GM12878 (cell line): ENCODE measurements around the gene SGCD.

Experiments used
- BHLHE40 ChIP-seq, 2 experiments: fragments of 450-650 bp in 1 of 2; IDR thresholded peaks; 2 replicates each; pipeline ENCODE4 v1.6.1; 2011 to 2017; ENCODE audit warnings: low read depth in 2 of 2, borderline replicate concordance in 1 of 2, improper control_type of control experiment in 1 of 2, low read length in 1 of 2, mild to moderate bottlenecking in 1 of 2
- BMI1 ChIP-seq: fragments of 450-650 bp; IDR thresholded peaks from 2 replicates; pipeline ENCODE4 v1.6.1; 2016; ENCODE audit warnings: mild to moderate bottlenecking, moderate library complexity, borderline replicate concordance
- CBX5 ChIP-seq: sonication (generic); IDR thresholded peaks from 2 replicates; pipeline ENCODE4 v1.6.1; 2016; ENCODE audit warnings: low read depth, moderate library complexity, mild to moderate bottlenecking, inconsistent platforms
- CHD4 ChIP-seq: fragments of 200-600 bp; sonication (generic); IDR thresholded peaks from 2 replicates; pipeline ENCODE4 v1.6.1; 2016; ENCODE audit warnings: mild to moderate bottlenecking
- GABPA ChIP-seq: IDR thresholded peaks from 2 replicates; pipeline ENCODE4 v1.6.1; 2014; ENCODE audit warnings: antibody characterized with exemption, low read depth, mild to moderate bottlenecking, inconsistent platforms
- NFXL1 ChIP-seq: fragments of 450-650 bp; IDR thresholded peaks from 2 replicates; pipeline ENCODE4 v1.6.1; 2017; ENCODE audit warnings: antibody characterized with exemption, mild to moderate bottlenecking, borderline replicate concordance
- NFYA ChIP-seq: IDR thresholded peaks from 2 replicates; pipeline ENCODE4 v1.6.1; 2011; ENCODE audit warnings: low read depth, mild to moderate bottlenecking, low read length, improper control_type of control experiment, borderline replicate concordance
- POLR2A ChIP-seq: IDR thresholded peaks from 2 replicates; pipeline ENCODE4 v1.6.1; 2011; ENCODE audit warnings: low read depth, mild to moderate bottlenecking, low read length
- SMAD1 ChIP-seq: fragments of 450-650 bp; IDR thresholded peaks from 2 replicates; pipeline ENCODE4 v1.6.1; 2018; ENCODE audit warnings: mild to moderate bottlenecking, low read depth; ENCODE audit not compliant: partially characterized antibody
- SP1 ChIP-seq: IDR thresholded peaks from one replicate; pipeline ENCODE4 v1.6.1; 2011; ENCODE audit warnings: low read depth, low read length
- TF ChIP-seq, protein P1 (sequence below): IDR thresholded peaks from 2 replicates; pipeline ENCODE4 v1.6.1; 2012; ENCODE audit warnings: mild to moderate bottlenecking, low read depth, low read length
- TF ChIP-seq, protein P2 (sequence below), 3 experiments: IDR thresholded peaks in 2 of 3; conservative IDR thresholded peaks in 1 of 3; 2 replicates each; pipeline ENCODE4 v1.5.1; 2011; ENCODE audit warnings: low read depth in 3 of 3, low read length in 3 of 3, mild to moderate bottlenecking in 3 of 3, control low read depth in 2 of 3, moderate library complexity in 2 of 3, inconsistent platforms in 1 of 3, mixed read lengths in 1 of 3; ENCODE audit not compliant: control insufficient read depth in 2 of 3, insufficient read depth in 1 of 3; ENCODE audit errors: extremely low read depth in 1 of 3

DNA sequence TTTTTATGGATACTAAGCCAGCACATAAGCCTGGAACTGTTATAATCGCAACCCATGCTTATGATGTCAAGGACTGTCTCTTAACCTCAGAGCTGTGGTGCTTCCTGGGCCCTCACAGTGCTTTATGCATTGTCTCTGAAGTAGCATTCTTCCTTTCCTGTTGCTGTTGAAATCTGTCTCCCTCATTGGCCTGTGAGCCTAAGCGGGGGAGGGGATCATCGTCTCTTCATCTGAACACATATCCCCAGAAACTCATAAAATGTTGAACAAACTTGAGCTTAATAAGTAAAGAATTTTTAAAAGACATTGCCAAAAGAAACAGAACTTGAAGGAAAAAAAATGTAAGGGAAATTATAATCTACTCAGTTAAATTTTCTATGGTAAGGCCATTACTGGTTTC lies 80.3 kb downstream of the SGCD start:
- TF ChIP-seq BHLHE40 (IDR thresholded peaks at IDR 0.05; ENCODE audit: borderline replicate concordance in 1 of 2, low read depth in 2 of 2, low read length in 1 of 2), result no peak
- TF ChIP-seq, protein P1, sequence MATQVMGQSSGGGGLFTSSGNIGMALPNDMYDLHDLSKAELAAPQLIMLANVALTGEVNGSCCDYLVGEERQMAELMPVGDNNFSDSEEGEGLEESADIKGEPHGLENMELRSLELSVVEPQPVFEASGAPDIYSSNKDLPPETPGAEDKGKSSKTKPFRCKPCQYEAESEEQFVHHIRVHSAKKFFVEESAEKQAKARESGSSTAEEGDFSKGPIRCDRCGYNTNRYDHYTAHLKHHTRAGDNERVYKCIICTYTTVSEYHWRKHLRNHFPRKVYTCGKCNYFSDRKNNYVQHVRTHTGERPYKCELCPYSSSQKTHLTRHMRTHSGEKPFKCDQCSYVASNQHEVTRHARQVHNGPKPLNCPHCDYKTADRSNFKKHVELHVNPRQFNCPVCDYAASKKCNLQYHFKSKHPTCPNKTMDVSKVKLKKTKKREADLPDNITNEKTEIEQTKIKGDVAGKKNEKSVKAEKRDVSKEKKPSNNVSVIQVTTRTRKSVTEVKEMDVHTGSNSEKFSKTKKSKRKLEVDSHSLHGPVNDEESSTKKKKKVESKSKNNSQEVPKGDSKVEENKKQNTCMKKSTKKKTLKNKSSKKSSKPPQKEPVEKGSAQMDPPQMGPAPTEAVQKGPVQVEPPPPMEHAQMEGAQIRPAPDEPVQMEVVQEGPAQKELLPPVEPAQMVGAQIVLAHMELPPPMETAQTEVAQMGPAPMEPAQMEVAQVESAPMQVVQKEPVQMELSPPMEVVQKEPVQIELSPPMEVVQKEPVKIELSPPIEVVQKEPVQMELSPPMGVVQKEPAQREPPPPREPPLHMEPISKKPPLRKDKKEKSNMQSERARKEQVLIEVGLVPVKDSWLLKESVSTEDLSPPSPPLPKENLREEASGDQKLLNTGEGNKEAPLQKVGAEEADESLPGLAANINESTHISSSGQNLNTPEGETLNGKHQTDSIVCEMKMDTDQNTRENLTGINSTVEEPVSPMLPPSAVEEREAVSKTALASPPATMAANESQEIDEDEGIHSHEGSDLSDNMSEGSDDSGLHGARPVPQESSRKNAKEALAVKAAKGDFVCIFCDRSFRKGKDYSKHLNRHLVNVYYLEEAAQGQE, result no peak
- TF ChIP-seq BMI1, result no peak
- TF ChIP-seq POLR2A, result no peak
- no peak for TF ChIP-seq CBX5
- TF ChIP-seq, protein P2, sequence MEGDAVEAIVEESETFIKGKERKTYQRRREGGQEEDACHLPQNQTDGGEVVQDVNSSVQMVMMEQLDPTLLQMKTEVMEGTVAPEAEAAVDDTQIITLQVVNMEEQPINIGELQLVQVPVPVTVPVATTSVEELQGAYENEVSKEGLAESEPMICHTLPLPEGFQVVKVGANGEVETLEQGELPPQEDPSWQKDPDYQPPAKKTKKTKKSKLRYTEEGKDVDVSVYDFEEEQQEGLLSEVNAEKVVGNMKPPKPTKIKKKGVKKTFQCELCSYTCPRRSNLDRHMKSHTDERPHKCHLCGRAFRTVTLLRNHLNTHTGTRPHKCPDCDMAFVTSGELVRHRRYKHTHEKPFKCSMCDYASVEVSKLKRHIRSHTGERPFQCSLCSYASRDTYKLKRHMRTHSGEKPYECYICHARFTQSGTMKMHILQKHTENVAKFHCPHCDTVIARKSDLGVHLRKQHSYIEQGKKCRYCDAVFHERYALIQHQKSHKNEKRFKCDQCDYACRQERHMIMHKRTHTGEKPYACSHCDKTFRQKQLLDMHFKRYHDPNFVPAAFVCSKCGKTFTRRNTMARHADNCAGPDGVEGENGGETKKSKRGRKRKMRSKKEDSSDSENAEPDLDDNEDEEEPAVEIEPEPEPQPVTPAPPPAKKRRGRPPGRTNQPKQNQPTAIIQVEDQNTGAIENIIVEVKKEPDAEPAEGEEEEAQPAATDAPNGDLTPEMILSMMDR (IDR thresholded peaks at IDR 0.05 in 2 of 3, conservative IDR thresholded peaks at IDR 0.05 in 1 of 3; ENCODE audit: control insufficient read depth in 2 of 3, extremely low read depth in 1 of 3, insufficient read depth in 1 of 3, low read depth in 3 of 3, low read length in 3 of 3), result no peak
- no peak for TF ChIP-seq NFYA
- no peak for TF ChIP-seq NFXL1
- no peak for TF ChIP-seq SMAD1
- no peak for TF ChIP-seq SP1
- TF ChIP-seq GABPA, result no peak
- no peak for TF ChIP-seq CHD4
